AG09309 (cell line): ENCODE measurements around the gene MAP6.

ENCODE experiments used
- DNase-seq: peaks from one replicate; pipeline ENCODE4 v3.0.0-alpha.2; 2010; ENCODE audit warnings: low read depth
- H3K4me3 ChIP-seq: 2 replicates; pipeline ENCODE4 v1.5.1; 2011; ENCODE audit warnings: mild to moderate bottlenecking, low read depth, low read length, moderate library complexity; ENCODE audit not compliant: control insufficient read depth
- CTCF ChIP-seq: IDR thresholded peaks from 2 replicates; pipeline ENCODE4 v1.5.1; 2011; ENCODE audit warnings: mild to moderate bottlenecking, low read depth, low read length, inconsistent platforms; ENCODE audit not compliant: insufficient read depth, control insufficient read depth; ENCODE audit errors: missing control alignments

Gene MAP6

DNA sequence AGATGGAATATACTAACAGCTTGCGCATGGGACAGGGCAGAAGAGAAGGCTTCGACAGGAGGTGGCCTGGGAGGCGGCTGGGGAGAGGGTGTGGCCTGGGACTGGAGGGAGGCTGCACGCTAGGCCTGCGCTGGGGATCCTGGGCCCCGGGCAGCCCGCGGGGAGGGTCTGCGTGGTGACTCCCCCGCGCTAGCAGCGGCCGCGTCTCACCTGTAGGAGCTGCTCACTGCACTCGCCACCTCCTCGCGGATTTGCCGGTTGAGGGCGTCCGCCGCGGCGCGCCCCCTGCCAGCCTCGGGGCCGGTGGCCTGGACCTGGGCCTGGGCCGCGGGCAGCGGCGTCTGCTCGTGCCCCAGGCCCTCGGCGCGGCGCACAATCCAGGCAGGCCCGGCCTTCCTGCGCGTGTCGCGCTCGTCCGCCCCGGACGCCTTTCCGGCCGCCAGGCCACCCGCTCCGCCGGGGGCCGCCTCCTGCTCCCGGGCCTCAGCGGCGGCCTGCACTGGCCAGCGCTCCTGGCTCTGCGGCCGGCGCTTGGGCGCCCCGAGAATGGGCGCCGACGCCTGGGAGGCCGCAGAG lies 1.5 kb downstream of the MAP6 start:
- no peak for TF ChIP-seq CTCF
- DNase-seq: no peak
- peak overlapping the region; percentile 48 for H3K4me3 ChIP-seq

GRCh38 chr11:75665990-75666389 lies 2.8 kb downstream of the MAP6 start:
- TF ChIP-seq CTCF: no peak
- no peak for DNase-seq
- no peak overlapping the region for H3K4me3 ChIP-seq

DNA sequence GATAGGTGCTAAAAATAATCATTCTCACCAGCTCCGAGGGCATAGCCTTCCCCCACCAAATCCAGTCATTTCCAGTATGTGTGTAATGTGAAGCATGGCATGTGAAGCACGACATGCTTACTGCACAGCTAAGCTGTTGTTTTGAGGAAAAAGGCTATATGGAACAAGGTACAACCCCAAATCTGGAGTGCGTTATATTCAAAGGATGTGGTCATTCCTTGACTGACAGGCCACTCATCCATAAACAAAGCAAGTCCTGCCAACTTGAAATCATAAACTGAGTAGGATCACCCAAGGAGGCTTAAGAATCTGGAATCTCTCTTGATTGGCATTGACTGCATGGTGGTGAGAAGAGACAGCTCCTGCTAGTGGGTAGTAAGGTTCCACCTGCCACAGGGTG lies 3.7 kb downstream of the MAP6 start:
- no peak for DNase-seq
- no peak overlapping the region for H3K4me3 ChIP-seq
- no peak for TF ChIP-seq CTCF

GRCh38 chr11:75664389-75664788 lies 4.4 kb downstream of the MAP6 start:
- no peak for TF ChIP-seq CTCF
- H3K4me3 ChIP-seq: no peak overlapping the region
- no peak for DNase-seq

DNA sequence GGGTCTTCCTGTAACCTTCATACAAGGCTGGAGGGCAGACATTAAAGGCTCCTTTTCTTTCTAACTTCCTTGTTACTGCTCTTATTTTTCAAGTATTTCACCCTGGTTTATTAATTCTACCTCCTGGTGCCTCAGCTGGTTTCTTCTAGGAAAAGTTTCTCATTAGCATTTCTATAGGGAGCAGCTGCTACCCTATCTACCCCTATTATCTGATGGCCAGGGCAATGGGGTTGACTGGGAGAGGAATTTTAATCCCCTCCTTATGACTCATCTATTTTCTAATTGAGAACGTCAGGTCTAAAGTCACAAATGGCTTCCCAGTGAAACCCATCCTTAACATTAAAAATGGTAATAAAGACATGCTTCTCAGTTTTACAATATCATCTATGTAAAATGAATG lies 5.0 kb downstream of the MAP6 start:
- DNase-seq: no peak
- TF ChIP-seq CTCF: no peak
- no peak overlapping the region for H3K4me3 ChIP-seq

DNA sequence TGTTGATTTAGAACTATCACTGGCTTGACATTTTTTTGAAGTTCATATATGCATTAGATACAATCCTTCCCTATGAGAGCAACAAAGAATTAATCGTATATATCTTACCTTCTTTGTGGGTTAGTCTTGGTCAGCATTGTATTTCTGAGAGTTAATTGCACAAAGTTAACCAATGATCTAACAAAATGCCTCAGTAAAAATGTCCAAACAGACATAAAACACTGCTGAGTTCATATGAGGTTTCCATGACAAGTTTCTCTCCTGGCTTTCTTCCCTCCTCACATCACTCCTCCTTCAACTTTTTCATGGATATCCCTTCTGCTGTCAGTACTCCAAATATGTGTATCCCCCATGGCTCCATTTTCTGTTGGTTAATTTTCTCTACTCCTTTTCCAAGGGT lies 9.0 kb downstream of the MAP6 start:
- no peak for DNase-seq
- TF ChIP-seq CTCF: no peak
- no peak overlapping the region for H3K4me3 ChIP-seq

DNA sequence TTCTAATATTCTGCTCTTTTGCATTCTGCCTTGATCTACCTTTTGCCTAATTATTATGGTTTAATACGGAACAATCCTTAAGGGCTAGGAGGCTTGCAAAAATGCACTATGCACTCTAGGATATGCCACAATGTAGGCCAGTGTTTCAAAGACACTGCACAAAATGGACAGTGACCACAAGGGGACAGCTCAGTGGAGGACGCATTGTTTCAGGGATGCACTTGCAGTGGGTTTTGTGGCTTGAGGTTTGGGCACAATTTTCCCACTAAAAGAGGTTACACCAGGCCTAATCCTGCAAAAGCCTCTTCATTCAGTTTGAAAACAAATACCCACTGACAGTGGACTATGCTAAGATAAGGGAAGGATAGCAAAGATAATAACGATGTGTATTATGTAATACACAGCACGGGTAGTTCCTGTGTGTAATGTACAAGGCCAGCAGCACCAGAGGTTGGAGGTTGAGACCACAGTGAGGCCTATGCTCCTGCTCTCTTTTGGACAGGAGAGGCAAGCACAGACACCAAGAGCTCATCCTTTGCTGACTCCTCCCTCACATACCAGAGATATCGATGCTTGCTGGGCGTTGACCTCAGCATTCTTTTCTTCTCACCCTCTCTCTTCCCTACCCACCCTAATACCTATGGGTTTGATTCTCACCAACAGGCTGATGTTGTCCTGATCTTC lies 12.7 kb downstream of the MAP6 start:
- no peak for DNase-seq
- TF ChIP-seq CTCF: no peak
- H3K4me3 ChIP-seq: no peak overlapping the region
